Loucy (cell line): ENCODE results near the gene WDR75.

Experiments
- H2AFZ ChIP-seq: fragments of 200-600 bp; sonication (generic); 2 replicates; pipeline ENCODE4 v1.6.0; 2016; ENCODE audit warnings: antibody characterized with exemption, mild to moderate bottlenecking, low read length, moderate library complexity
- H3F3A ChIP-seq: fragments of 200-600 bp; 2 replicates; pipeline ENCODE4 v1.6.0; 2016; ENCODE audit warnings: antibody characterized with exemption, low read depth, mild to moderate bottlenecking
- H3K27me3 ChIP-seq: fragments of 200-600 bp; sonication (generic); 2 replicates; pipeline ENCODE4 v1.6.1; 2014; ENCODE audit warnings: low read length, mild to moderate bottlenecking; ENCODE audit not compliant: insufficient read depth, poor library complexity, severe bottlenecking
- H3K36me3 ChIP-seq: fragments of 200-600 bp; sonication (generic); 2 replicates; pipeline ENCODE4 v1.6.1; 2016; ENCODE audit warnings: low read length; ENCODE audit not compliant: insufficient read depth
- H3K4me1 ChIP-seq: fragments of 200-600 bp; sonication (generic); 2 replicates; pipeline ENCODE4 v1.5.1; 2014; ENCODE audit warnings: low read length, mild to moderate bottlenecking; ENCODE audit not compliant: insufficient read depth, poor library complexity, severe bottlenecking
- H3K4me2 ChIP-seq: fragments of 200-600 bp; sonication (generic); 2 replicates; pipeline ENCODE4 v1.6.0; 2014; ENCODE audit warnings: antibody characterized with exemption, low read length, low read depth, mild to moderate bottlenecking; ENCODE audit not compliant: poor library complexity, severe bottlenecking
- H3K4me3 ChIP-seq: fragments of 200-600 bp; sonication (generic); 2 replicates; pipeline ENCODE4 v1.5.1; 2014; ENCODE audit warnings: low read length, mild to moderate bottlenecking, mixed read lengths; ENCODE audit not compliant: poor library complexity, severe bottlenecking
- H3K79me2 ChIP-seq: fragments of 200-600 bp; sonication (generic); 2 replicates; pipeline ENCODE4 v1.6.1; 2014; ENCODE audit warnings: low read length; ENCODE audit not compliant: insufficient read depth
- H3K9ac ChIP-seq: fragments of 200-600 bp; sonication (generic); 2 replicates; pipeline ENCODE4 v1.6.0; 2014; ENCODE audit warnings: mild to moderate bottlenecking, low read depth, low read length, moderate library complexity; ENCODE audit not compliant: poor library complexity, severe bottlenecking
- H3K9me2 ChIP-seq: fragments of 200-600 bp; sonication (generic); replicated peaks from 2 replicates; pipeline ENCODE4 v1.6.1; 2016; ENCODE audit warnings: low read depth, low read length, mixed read lengths
- H3K9me3 ChIP-seq: fragments of 200-600 bp; sonication (generic); 2 replicates; pipeline ENCODE4 v1.6.1; 2014; ENCODE audit warnings: mild to moderate bottlenecking, antibody characterized with exemption, low read length, low read depth; ENCODE audit not compliant: insufficient read depth
- H4K20me1 ChIP-seq: fragments of 200-600 bp; sonication (generic); 2 replicates; pipeline ENCODE4 v1.6.0; 2014; ENCODE audit warnings: antibody characterized with exemption, low read length, mild to moderate bottlenecking; ENCODE audit not compliant: insufficient read depth, poor library complexity, severe bottlenecking
- CTCF ChIP-seq: fragments of 200-600 bp; sonication (generic); conservative IDR thresholded peaks from 2 replicates; pipeline ENCODE4 v1.5.1; 2014; ENCODE audit warnings: mild to moderate bottlenecking, antibody characterized with exemption, low read length
- EZH2phosphoT487 ChIP-seq: fragments of 200-600 bp; IDR thresholded peaks from 2 replicates; pipeline ENCODE4 v1.6.1; 2018; ENCODE audit warnings: antibody characterized with exemption, mild to moderate bottlenecking, moderate library complexity, borderline replicate concordance

Gene WDR75

GRCh38 chr2:189454009-189454408 is 12.7 kb downstream of the WDR75 start:
- no peaks in the 10 kb centered on the region for H3K27me3 ChIP-seq
- peaks cover 95% of the 10 kb centered on the region for H3K36me3 ChIP-seq
- H3K4me1 ChIP-seq, result no peaks in the 10 kb centered on the region
- H4K20me1 ChIP-seq, result no peaks in the 10 kb centered on the region
- no peaks in the 10 kb centered on the region for H3F3A ChIP-seq
- H3K4me3 ChIP-seq, result no peak overlapping the region
- no peak overlapping the region for H3K9ac ChIP-seq
- no peak overlapping the region for H3K4me2 ChIP-seq
- no peaks in the 10 kb centered on the region for H3K9me2 ChIP-seq
- no peak overlapping the region for H2AFZ ChIP-seq
- H3K79me2 ChIP-seq, result no peaks in the 10 kb centered on the region
- no peaks in the 10 kb centered on the region for H3K9me3 ChIP-seq
- TF ChIP-seq CTCF, result no peak
- no peak for TF ChIP-seq EZH2phosphoT487

GRCh38 chr2:189465076-189465475 is 23.8 kb downstream of the WDR75 start:
- Histone ChIP-seq H3K79me2 (no peaks in the 10 kb centered on the region), H3K27me3 (no peaks in the 10 kb centered on the region), H3K4me3 (no peak overlapping the region), H3K9ac (no peak overlapping the region), H3K4me2 (no peak overlapping the region), H3K9me2 (no peaks in the 10 kb centered on the region), H2AFZ (no peak overlapping the region), H3F3A (no peaks in the 10 kb centered on the region), H3K4me1 (no peaks in the 10 kb centered on the region), H3K36me3 (peaks cover 91% of the 10 kb centered on the region; the same call in 1 of the 2 replicates), H4K20me1 (no peaks in the 10 kb centered on the region), H3K9me3 (no peaks in the 10 kb centered on the region)
- TF ChIP-seq EZH2phosphoT487 (no peak), CTCF (no peak)

- Histone ChIP-seq H3K27me3 (no peaks in the 10 kb centered on the region), H3F3A (no peaks in the 10 kb centered on the region), H3K9me2 (no peaks in the 10 kb centered on the region), H3K9me3 (no peaks in the 10 kb centered on the region), H4K20me1 (no peaks in the 10 kb centered on the region), H3K36me3 (peaks cover 91% of the 10 kb centered on the region; the same call in 1 of the 2 replicates), H3K4me1 (no peaks in the 10 kb centered on the region), H3K79me2 (no peaks in the 10 kb centered on the region), H3K4me3 (no peak overlapping the region), H3K9ac (no peak overlapping the region), H2AFZ (no peak overlapping the region), H3K4me2 (no peak overlapping the region)
- no peak for TF ChIP-seq CTCF
- no peak for TF ChIP-seq EZH2phosphoT487
Observed at GRCh38 chr2:189465478-189465877, 24.2 kb downstream of the WDR75 start.
